GM12892 (cell line): ENCODE results near the gene CCDC28B.

Experiments used
- POLR2A ChIP-seq: IDR thresholded peaks from 2 replicates; pipeline ENCODE4 v1.6.1; 2011; ENCODE audit warnings: low read depth, low read length, control low read depth
- POLR2AphosphoS5 ChIP-seq: IDR thresholded peaks from 2 replicates; pipeline ENCODE4 v1.6.1; 2011; ENCODE audit warnings: low read depth, low read length, control low read depth
- TAF1 ChIP-seq: IDR thresholded peaks from 2 replicates; pipeline ENCODE4 v1.6.1; 2011; ENCODE audit warnings: low read depth, mild to moderate bottlenecking, control low read depth, low read length, borderline replicate concordance

GRCh38 chr1:32172621-32173245 is 27.7 kb upstream of the CCDC28B start:
- no peak for TF ChIP-seq TAF1
- no peak for TF ChIP-seq POLR2AphosphoS5
- no peak for TF ChIP-seq POLR2A
